ENCODE data around the gene RUVBL1.
A peak's percentile ranks its signal among the peaks of the same experiment; 100 is the strongest.

DNA sequence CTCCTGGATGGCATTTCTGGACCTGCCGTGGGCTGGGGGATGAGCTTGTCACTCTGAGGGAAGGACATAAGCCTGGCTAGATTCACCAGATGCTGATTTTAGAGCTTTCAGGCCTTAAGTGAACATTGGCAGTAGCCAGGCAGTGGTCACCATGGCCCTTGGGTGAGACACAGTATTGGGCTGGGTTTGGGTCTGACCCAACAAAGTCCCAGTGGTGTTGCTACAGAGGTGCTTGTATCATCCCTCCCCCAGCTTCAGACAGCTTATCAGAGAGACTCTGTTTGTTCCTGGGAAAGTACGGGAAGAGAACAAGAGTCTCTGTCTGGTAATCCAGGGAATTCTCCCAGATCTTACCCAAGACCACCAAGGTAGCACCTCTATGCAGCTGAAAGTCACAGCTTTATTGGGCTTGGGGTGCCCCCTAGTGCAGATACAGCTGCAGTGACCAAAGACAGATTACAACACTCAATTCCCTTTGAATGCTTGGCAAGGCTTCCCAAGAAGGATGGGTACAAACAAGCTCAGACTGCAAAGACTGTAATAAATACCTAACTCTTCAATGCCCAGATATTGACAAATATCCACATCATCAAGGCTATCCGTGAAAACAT, 9.8 kb upstream of the RUVBL1 start:
- TF ChIP-seq, protein P1, sequence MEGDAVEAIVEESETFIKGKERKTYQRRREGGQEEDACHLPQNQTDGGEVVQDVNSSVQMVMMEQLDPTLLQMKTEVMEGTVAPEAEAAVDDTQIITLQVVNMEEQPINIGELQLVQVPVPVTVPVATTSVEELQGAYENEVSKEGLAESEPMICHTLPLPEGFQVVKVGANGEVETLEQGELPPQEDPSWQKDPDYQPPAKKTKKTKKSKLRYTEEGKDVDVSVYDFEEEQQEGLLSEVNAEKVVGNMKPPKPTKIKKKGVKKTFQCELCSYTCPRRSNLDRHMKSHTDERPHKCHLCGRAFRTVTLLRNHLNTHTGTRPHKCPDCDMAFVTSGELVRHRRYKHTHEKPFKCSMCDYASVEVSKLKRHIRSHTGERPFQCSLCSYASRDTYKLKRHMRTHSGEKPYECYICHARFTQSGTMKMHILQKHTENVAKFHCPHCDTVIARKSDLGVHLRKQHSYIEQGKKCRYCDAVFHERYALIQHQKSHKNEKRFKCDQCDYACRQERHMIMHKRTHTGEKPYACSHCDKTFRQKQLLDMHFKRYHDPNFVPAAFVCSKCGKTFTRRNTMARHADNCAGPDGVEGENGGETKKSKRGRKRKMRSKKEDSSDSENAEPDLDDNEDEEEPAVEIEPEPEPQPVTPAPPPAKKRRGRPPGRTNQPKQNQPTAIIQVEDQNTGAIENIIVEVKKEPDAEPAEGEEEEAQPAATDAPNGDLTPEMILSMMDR (IDR thresholded peaks at IDR 0.05; ENCODE audit: insufficient read depth, low read length): peak; percentile 56
- no peak for TF ChIP-seq POLR2AphosphoS5 (IDR thresholded peaks at IDR 0.05; ENCODE audit: low read depth)
- no peak for TF ChIP-seq SPI1 (IDR thresholded peaks at IDR 0.05; ENCODE audit: borderline replicate concordance, low read depth)
- TF ChIP-seq, protein P2, sequence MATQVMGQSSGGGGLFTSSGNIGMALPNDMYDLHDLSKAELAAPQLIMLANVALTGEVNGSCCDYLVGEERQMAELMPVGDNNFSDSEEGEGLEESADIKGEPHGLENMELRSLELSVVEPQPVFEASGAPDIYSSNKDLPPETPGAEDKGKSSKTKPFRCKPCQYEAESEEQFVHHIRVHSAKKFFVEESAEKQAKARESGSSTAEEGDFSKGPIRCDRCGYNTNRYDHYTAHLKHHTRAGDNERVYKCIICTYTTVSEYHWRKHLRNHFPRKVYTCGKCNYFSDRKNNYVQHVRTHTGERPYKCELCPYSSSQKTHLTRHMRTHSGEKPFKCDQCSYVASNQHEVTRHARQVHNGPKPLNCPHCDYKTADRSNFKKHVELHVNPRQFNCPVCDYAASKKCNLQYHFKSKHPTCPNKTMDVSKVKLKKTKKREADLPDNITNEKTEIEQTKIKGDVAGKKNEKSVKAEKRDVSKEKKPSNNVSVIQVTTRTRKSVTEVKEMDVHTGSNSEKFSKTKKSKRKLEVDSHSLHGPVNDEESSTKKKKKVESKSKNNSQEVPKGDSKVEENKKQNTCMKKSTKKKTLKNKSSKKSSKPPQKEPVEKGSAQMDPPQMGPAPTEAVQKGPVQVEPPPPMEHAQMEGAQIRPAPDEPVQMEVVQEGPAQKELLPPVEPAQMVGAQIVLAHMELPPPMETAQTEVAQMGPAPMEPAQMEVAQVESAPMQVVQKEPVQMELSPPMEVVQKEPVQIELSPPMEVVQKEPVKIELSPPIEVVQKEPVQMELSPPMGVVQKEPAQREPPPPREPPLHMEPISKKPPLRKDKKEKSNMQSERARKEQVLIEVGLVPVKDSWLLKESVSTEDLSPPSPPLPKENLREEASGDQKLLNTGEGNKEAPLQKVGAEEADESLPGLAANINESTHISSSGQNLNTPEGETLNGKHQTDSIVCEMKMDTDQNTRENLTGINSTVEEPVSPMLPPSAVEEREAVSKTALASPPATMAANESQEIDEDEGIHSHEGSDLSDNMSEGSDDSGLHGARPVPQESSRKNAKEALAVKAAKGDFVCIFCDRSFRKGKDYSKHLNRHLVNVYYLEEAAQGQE (IDR thresholded peaks at IDR 0.05; ENCODE audit: insufficient replicate concordance, low read depth): no peak
- no peak for TF ChIP-seq GABPA (IDR thresholded peaks at IDR 0.05; ENCODE audit: low read depth)
